ENCODE data around the gene SLC27A5.
A peak's percentile ranks its signal among the peaks of the same experiment; 100 is the strongest.

Gene SLC27A5, protein sequence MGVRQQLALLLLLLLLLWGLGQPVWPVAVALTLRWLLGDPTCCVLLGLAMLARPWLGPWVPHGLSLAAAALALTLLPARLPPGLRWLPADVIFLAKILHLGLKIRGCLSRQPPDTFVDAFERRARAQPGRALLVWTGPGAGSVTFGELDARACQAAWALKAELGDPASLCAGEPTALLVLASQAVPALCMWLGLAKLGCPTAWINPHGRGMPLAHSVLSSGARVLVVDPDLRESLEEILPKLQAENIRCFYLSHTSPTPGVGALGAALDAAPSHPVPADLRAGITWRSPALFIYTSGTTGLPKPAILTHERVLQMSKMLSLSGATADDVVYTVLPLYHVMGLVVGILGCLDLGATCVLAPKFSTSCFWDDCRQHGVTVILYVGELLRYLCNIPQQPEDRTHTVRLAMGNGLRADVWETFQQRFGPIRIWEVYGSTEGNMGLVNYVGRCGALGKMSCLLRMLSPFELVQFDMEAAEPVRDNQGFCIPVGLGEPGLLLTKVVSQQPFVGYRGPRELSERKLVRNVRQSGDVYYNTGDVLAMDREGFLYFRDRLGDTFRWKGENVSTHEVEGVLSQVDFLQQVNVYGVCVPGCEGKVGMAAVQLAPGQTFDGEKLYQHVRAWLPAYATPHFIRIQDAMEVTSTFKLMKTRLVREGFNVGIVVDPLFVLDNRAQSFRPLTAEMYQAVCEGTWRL

GRCh38 chr19:58511353-58512208 lies at the start of gene SLC27A5:
Gene SLC27A5 (minus strand): TSS chr19:58511992. CDS start chr19:58511955, 37 bp downstream.
- H3K4me3 ChIP-seq (ENCODE audit: low read depth, low read length) = no peak within 1 kb of the TSS
- peaks cover 15% of the 10 kb centered on the region for H3K4me1 ChIP-seq (ENCODE audit: control insufficient read depth, insufficient read depth, low read length)
- no peaks in the 10 kb centered on the region for H3K9me3 ChIP-seq (ENCODE audit: control insufficient read depth, insufficient read depth, low read length)
- H3K27ac ChIP-seq (ENCODE audit: low read depth, low read length) = no peak within 1 kb of the TSS
- H3K36me3 ChIP-seq (ENCODE audit: control insufficient read depth, insufficient read depth, low read length) = no peaks in the 10 kb centered on the region
- H3K9ac ChIP-seq (ENCODE audit: low read depth, low read length) = no peak within 1 kb of the TSS
- no peaks in the 10 kb centered on the region for H3K27me3 ChIP-seq (ENCODE audit: control insufficient read depth, insufficient read depth, low read length)

DNA sequence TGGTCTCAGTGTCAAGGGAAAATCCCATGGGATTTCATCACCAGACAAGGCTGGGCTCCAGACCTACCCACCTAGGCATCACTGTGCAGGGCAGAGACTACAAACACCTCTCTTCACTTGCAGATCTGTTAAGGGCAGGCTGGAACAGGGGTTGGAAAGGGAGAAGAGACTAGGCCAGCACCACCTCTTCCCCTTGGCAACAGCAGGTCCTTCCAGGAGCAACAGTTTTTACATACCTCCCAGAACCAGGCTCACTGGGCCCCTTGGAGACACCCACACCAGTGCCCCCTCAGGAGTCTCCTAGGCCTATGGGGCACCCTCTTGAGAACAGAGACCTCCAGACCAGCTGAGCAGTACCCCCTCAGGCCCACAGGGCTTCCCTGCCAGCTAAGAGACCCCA lies 49.1 kb upstream of the SLC27A5 start:
- Histone ChIP-seq H3K27ac (ENCODE audit: low read depth, low read length) (no peak overlapping the region), H3K4me3 (ENCODE audit: low read depth, low read length) (no peak overlapping the region), H3K36me3 (ENCODE audit: control insufficient read depth, insufficient read depth, low read length) (peaks cover 12% of the 10 kb centered on the region), H3K27me3 (ENCODE audit: control insufficient read depth, insufficient read depth, low read length) (peaks cover 41% of the 10 kb centered on the region), H3K9me3 (ENCODE audit: control insufficient read depth, insufficient read depth, low read length) (no peaks in the 10 kb centered on the region), H3K4me1 (ENCODE audit: control insufficient read depth, insufficient read depth, low read length) (peaks cover 12% of the 10 kb centered on the region), H3K9ac (ENCODE audit: low read depth, low read length) (no peak overlapping the region)

DNA sequence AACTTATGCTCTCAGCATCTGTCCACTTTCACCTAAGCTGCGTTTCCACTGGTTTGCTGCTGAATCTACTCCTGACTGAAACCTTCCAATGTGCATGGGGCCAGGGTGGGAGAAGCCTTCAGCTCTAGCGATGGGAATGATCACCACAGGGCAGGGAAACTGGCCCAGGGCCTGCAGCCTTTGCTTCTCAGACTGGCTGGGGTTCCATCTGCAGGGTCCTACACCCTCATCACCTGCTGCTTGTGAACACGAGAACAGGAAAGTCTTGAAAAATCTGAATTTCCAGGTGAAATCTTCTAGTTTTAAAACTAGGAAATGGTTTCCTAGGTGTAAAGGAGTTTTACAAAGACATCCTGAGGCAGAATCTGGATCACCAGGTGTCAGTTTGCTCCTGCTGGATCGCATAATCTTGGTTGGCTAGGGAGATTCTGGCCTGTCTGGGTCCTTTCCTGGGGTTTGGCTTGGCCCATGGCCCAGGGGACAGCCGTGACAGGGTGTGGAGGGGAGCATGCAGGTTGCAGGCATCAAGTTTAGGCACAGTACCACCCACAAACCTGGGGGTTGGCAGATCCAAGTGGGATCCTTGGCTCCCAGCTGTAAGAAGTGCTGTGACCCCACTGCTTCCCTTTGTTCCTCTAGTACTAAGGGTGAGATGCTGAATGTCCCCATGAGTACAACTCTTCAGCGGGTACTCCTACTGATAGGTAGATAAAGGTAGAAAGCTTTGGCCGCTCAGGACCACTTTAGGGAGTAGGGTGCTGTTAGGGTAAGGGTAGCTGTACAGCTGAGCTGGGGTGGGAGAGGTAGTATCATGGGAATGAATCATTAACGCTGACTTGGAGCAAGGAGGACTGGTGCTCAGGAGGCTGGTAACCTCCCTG lies 48.5 kb upstream of the SLC27A5 start:
- Histone ChIP-seq H3K36me3 (ENCODE audit: control insufficient read depth, insufficient read depth, low read length) (peaks cover 17% of the 10 kb centered on the region), H3K9ac (ENCODE audit: low read depth, low read length) (peak overlapping the region; percentile 65), H3K4me1 (ENCODE audit: control insufficient read depth, insufficient read depth, low read length) (peaks cover 14% of the 10 kb centered on the region), H3K27ac (ENCODE audit: low read depth, low read length) (peak overlapping the region; percentile 100), H3K27me3 (ENCODE audit: control insufficient read depth, insufficient read depth, low read length) (peaks cover 41% of the 10 kb centered on the region), H3K4me3 (ENCODE audit: low read depth, low read length) (peak overlapping the region; percentile 93), H3K9me3 (ENCODE audit: control insufficient read depth, insufficient read depth, low read length) (no peaks in the 10 kb centered on the region)

GRCh38 chr19:58559275-58560006 lies 47.6 kb upstream of the SLC27A5 start:
- H3K9me3 ChIP-seq (ENCODE audit: control insufficient read depth, insufficient read depth, low read length) = no peaks in the 10 kb centered on the region
- H3K27ac ChIP-seq (ENCODE audit: low read depth, low read length) = peak overlapping the region; percentile 100
- H3K4me1 ChIP-seq (ENCODE audit: control insufficient read depth, insufficient read depth, low read length) = peaks cover 14% of the 10 kb centered on the region
- H3K9ac ChIP-seq (ENCODE audit: low read depth, low read length) = peak overlapping the region; percentile 91
- peaks cover 39% of the 10 kb centered on the region for H3K27me3 ChIP-seq (ENCODE audit: control insufficient read depth, insufficient read depth, low read length)
- peaks cover 17% of the 10 kb centered on the region for H3K36me3 ChIP-seq (ENCODE audit: control insufficient read depth, insufficient read depth, low read length)
- H3K4me3 ChIP-seq (ENCODE audit: low read depth, low read length) = peak overlapping the region; percentile 93

GRCh38 chr19:58558623-58559274 lies 47.0 kb upstream of the SLC27A5 start:
- Histone ChIP-seq H3K27ac (ENCODE audit: low read depth, low read length) (peak overlapping the region; percentile 100), H3K9ac (ENCODE audit: low read depth, low read length) (peak overlapping the region; percentile 97), H3K9me3 (ENCODE audit: control insufficient read depth, insufficient read depth, low read length) (no peaks in the 10 kb centered on the region), H3K4me1 (ENCODE audit: control insufficient read depth, insufficient read depth, low read length) (peaks cover 14% of the 10 kb centered on the region), H3K27me3 (ENCODE audit: control insufficient read depth, insufficient read depth, low read length) (peaks cover 32% of the 10 kb centered on the region), H3K4me3 (ENCODE audit: low read depth, low read length) (peak overlapping the region; percentile 93), H3K36me3 (ENCODE audit: control insufficient read depth, insufficient read depth, low read length) (peaks cover 17% of the 10 kb centered on the region)

GRCh38 chr19:58558066-58558622 lies 46.4 kb upstream of the SLC27A5 start, which contains the start of gene UBE2M:
Gene UBE2M (minus strand): TSS chr19:58558611. CDS start chr19:58558381, 230 bp downstream.
- Histone ChIP-seq H3K9me3 (ENCODE audit: control insufficient read depth, insufficient read depth, low read length) (no peaks in the 10 kb centered on the region), H3K27me3 (ENCODE audit: control insufficient read depth, insufficient read depth, low read length) (peaks cover 26% of the 10 kb centered on the region), H3K36me3 (ENCODE audit: control insufficient read depth, insufficient read depth, low read length) (peaks cover 17% of the 10 kb centered on the region), H3K27ac (ENCODE audit: low read depth, low read length) (peak within 1 kb of the TSS; percentile 100), H3K4me3 (ENCODE audit: low read depth, low read length) (peak within 1 kb of the TSS; percentile 93), H3K4me1 (ENCODE audit: control insufficient read depth, insufficient read depth, low read length) (peaks cover 14% of the 10 kb centered on the region), H3K9ac (ENCODE audit: low read depth, low read length) (peak within 1 kb of the TSS; percentile 97)

DNA sequence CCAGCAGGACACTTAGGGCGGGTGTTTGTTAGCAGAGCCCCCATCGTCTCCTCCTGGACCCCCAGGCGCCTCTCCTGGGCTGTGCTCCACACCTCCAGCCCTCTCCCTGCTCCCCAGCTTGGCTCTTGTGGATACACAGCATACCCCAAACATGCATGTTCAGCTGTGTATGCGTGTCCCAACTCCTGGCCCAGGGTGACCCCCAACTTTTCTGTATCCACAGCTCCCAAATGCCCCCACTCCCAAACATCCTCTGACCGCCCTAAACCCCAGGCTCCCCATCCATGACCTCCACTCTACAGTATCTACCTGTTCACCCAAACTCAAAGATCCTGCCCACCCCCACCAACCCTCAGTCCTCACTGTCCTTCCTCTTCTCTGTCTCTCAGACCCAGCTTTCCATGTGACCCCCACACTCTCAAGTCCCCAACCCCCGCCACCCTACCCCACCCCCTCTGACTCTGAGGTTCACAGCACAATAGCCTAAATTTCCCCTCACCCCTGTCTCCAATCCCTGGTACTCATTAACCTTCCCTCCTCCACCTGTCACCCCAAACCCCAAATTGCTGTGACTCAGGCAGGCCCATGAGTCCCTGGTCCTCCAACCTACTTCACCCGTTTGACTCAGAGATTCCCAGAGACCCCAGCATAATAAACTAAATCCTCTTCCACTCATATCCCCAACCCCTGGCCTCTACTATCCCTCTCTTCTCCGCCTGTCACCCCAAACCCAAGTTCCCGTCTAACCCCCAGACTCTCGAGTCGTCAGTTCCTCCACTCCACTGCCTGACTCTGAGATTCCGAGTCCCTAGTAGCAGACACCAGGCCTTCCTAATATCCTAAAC lies 45.7 kb upstream of the SLC27A5 start:
- Histone ChIP-seq H3K4me3 (ENCODE audit: low read depth, low read length) (peak overlapping the region; percentile 93), H3K27me3 (ENCODE audit: control insufficient read depth, insufficient read depth, low read length) (peaks cover 19% of the 10 kb centered on the region), H3K27ac (ENCODE audit: low read depth, low read length) (peak overlapping the region; percentile 100), H3K9ac (ENCODE audit: low read depth, low read length) (peak overlapping the region; percentile 73), H3K9me3 (ENCODE audit: control insufficient read depth, insufficient read depth, low read length) (no peaks in the 10 kb centered on the region), H3K4me1 (ENCODE audit: control insufficient read depth, insufficient read depth, low read length) (peaks cover 14% of the 10 kb centered on the region), H3K36me3 (ENCODE audit: control insufficient read depth, insufficient read depth, low read length) (peaks cover 17% of the 10 kb centered on the region)

DNA sequence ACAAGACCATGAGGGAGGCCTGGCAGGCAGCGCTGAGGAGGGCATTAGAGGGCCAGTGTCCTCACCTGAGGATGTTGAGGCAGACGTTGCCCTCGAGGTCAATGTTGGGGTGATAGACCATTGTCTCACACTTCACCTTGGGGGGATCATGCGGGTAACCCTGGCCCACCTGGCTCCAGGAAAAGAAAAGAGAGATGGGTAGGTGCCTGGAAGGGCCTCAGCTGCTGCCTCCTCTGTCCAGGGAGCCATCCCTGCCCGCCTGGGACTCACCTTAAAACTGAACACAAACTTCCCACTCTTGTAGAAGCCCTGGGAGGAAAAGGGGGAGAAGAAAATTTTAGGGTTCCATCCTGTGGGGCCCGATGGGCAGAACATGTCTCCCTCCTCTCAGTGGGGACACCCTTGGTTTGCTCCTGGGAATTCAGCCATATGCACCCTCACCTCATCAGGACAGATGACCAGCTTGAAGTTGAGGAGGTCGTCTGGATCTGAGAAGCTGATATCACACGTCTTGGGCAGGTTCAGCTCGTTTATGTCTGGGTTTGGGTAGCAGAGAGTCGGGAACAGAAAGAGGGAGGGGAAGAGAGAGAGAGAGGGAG lies 44.9 kb upstream of the SLC27A5 start:
- Histone ChIP-seq H3K9ac (ENCODE audit: low read depth, low read length) (no peak overlapping the region), H3K4me3 (ENCODE audit: low read depth, low read length) (peak overlapping the region; percentile 93; the same call in 1 of the 2 replicates), H3K27me3 (ENCODE audit: control insufficient read depth, insufficient read depth, low read length) (peaks cover 12% of the 10 kb centered on the region), H3K4me1 (ENCODE audit: control insufficient read depth, insufficient read depth, low read length) (peaks cover 8% of the 10 kb centered on the region), H3K27ac (ENCODE audit: low read depth, low read length) (no peak overlapping the region), H3K9me3 (ENCODE audit: control insufficient read depth, insufficient read depth, low read length) (no peaks in the 10 kb centered on the region), H3K36me3 (ENCODE audit: control insufficient read depth, insufficient read depth, low read length) (peaks cover 23% of the 10 kb centered on the region)
